Astrocyte of the spinal cord (primary cell): Measurements from ENCODE around the gene SLC34A1.
"Not testable (repeated sequence)": the region's sequence is repeated elsewhere in the genome, so short reads cannot be mapped to it uniquely, and the experiment has no call there.

Experiments
- DNase-seq: peaks from one replicate; pipeline ENCODE4 v3.0.0; 2011; ENCODE audit warnings: low read depth, low spot score
- H3K4me3 ChIP-seq: 2 replicates; pipeline ENCODE4 v1.5.1; 2011; ENCODE audit warnings: low read depth, mild to moderate bottlenecking, low read length, moderate library complexity
- CTCF ChIP-seq: IDR thresholded peaks from 2 replicates; pipeline ENCODE4 v1.5.1; 2012; ENCODE audit warnings: low read depth, mild to moderate bottlenecking, low read length, inconsistent platforms
- in situ Hi-C: cut with HindIII; loops from 2 replicates; pipeline ENCODE4 v1.10.0; 2017; ENCODE audit warnings: low sequenced_read_pairs

Gene SLC34A1

GRCh38 chr5:177338251-177339106, 45.8 kb upstream of the SLC34A1 start:
- DNase-seq: no peak
- H3K4me3 ChIP-seq: no peak overlapping the region
- no peak for TF ChIP-seq CTCF
- in situ Hi-C loops: no loop called here

GRCh38 chr5:177339107-177339638, 45.1 kb upstream of the SLC34A1 start:
- TF ChIP-seq CTCF: no peak
- H3K4me3 ChIP-seq: no peak overlapping the region
- no peak for DNase-seq
- in situ Hi-C loops: no loop called here

GRCh38 chr5:177343000-177343399, 41.2 kb upstream of the SLC34A1 start:
- DNase-seq, in situ Hi-C loops: not testable (repeated sequence)

GRCh38 chr5:177343777-177344176, 40.5 kb upstream of the SLC34A1 start:
- no peak overlapping the region for H3K4me3 ChIP-seq
- in situ Hi-C loops: no loop called here
- TF ChIP-seq CTCF: no peak
- DNase-seq: no peak

More at GRCh38 chr5:177343000-177343399, 41.2 kb upstream of the SLC34A1 start:
- not testable (repeated sequence) for H3K4me3 ChIP-seq

DNA sequence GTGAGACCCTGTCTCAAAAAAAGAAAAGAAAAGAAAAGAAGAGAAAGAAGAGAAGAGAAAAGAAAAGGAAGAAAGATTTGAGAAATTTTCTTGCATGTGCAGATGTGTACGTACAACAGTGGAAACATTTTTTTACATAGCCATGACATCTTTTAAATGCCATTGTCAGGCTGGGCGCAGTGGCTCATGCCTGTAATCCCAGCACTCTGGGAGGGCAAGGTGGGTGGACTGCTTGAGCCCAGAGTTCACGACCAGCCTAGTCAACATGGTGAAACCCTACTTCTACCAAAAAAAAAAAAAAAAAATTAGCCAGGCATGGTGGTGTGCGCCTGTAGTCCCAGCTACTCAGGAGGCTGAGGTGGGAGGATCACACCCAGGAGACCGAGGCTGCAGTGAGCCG, 39.3 kb upstream of the SLC34A1 start:
- in situ Hi-C loops: no loop called here
- DNase-seq: no peak
- TF ChIP-seq CTCF: no peak
- H3K4me3 ChIP-seq: no peak overlapping the region

DNA sequence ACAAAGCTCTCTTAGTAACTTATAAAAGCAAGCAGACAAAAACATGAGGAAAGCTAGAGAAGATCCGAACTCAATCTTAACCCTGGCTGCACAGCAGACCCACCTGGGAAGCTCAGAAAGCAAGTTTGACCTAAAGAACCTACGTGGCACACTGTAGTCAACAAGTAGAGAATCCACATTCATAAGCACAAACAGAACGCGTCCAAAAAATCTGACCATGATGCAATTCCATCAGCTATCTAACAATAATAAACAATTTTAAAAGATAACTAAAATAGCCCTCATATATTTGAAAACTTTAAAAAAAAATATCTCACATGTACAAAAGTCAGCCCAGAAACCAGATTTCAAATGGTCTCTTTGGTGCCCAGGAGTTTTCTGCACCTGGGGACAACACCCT, 37.4 kb upstream of the SLC34A1 start:
- no peak overlapping the region for H3K4me3 ChIP-seq
- DNase-seq: no peak
- in situ Hi-C loops: no loop called here
- TF ChIP-seq CTCF: no peak

- DNase-seq: no peak
- in situ Hi-C loops: no loop called here
- TF ChIP-seq CTCF: no peak
- no peak overlapping the region for H3K4me3 ChIP-seq
Measured at GRCh38 chr5:177347699-177348098, 36.5 kb upstream of the SLC34A1 start.
